Measurements from ENCODE around the gene DNAJC13. TPM values are rescaled to one million over a fixed set of nuclear protein-coding genes. Genes with fewer than 3 reads are reported as not detected.
A peak's percentile ranks its signal among the peaks of the same experiment; 100 is the strongest.

DNAJC13 gene
- total RNA-seq, 1 experiment from 2014 or later = 33.0 TPM

- DNase-seq (ENCODE audit: unreplicated experiment) = no peak
- Mint-ChIP-seq H3K27me3 (ENCODE audit: insufficient read depth, unreplicated experiment) (no peaks in the 10 kb centered on the region), H3K4me1 (ENCODE audit: insufficient read depth, unreplicated experiment) (no peaks in the 10 kb centered on the region), H3K27ac (ENCODE audit: low read depth, unreplicated experiment) (no peak overlapping the region), H3K36me3 (ENCODE audit: insufficient read depth, unreplicated experiment) (peaks cover 92% of the 10 kb centered on the region), H3K9me3 (ENCODE audit: unreplicated experiment) (no peaks in the 10 kb centered on the region), H3K4me3 (ENCODE audit: unreplicated experiment) (no peak overlapping the region)
- BruUV-seq (replicated peaks) = no TSS peak
- ChIA-PET CTCF (interaction anchor here (1.1 to 4.3 kb wide), 4 partner anchors 12 to 120 kb away, joined by 4 to 35 read pairs (median 8); no protein-coding TSS in a partner anchor), POLR2A (no interaction called here)
- TF ChIP-seq CTCF (IDR thresholded peaks at IDR 0.05; ENCODE audit: unreplicated experiment) = no peak
- intact Hi-C loops (cut with micrococcal nuclease) = no loop called here
Measured at GRCh38 chr3:132522353-132522752, 105.1 kb downstream of the DNAJC13 start.

GRCh38 chr3:132530624-132531023 is 113.3 kb downstream of the DNAJC13 start:
- POLR2A ChIA-PET = no interaction called here
- Mint-ChIP-seq H3K27me3 (ENCODE audit: insufficient read depth, unreplicated experiment) (no peaks in the 10 kb centered on the region), H3K4me3 (ENCODE audit: unreplicated experiment) (no peak overlapping the region), H3K9me3 (ENCODE audit: unreplicated experiment) (no peaks in the 10 kb centered on the region), H3K27ac (ENCODE audit: low read depth, unreplicated experiment) (no peak overlapping the region), H3K4me1 (ENCODE audit: insufficient read depth, unreplicated experiment) (no peaks in the 10 kb centered on the region), H3K36me3 (ENCODE audit: insufficient read depth, unreplicated experiment) (peaks cover 77% of the 10 kb centered on the region)
- TF ChIP-seq CTCF (IDR thresholded peaks at IDR 0.05; ENCODE audit: unreplicated experiment) = no peak
- DNase-seq (ENCODE audit: unreplicated experiment) = no peak
- BruUV-seq (replicated peaks) = no TSS peak
- CTCF ChIA-PET = interaction anchor here (0.6 to 6.4 kb wide), 3 partner anchors 9 to 371 kb away, joined by 3 to 41 read pairs (median 3); no protein-coding TSS in a partner anchor
- intact Hi-C loops (cut with micrococcal nuclease) = loop anchor here (10.0 kb wide), 1 partner anchor 176 kb away; no protein-coding TSS in a partner anchor

GRCh38 chr3:132535575-132536441 is 118.5 kb downstream of the DNAJC13 start:
- H3K27me3 Mint-ChIP-seq (ENCODE audit: insufficient read depth, unreplicated experiment) = no peaks in the 10 kb centered on the region
- TF ChIP-seq CTCF (IDR thresholded peaks at IDR 0.05; ENCODE audit: unreplicated experiment) = peak; percentile 50
- POLR2A ChIA-PET = interaction anchor here (0.8 to 1.9 kb wide), 5 partner anchors 101 to 123 kb away, joined by 3 to 5 read pairs (median 4); partner anchors contain the start of gene ACAD11
- BruUV-seq (replicated peaks) = no TSS peak
- H3K36me3 Mint-ChIP-seq (ENCODE audit: insufficient read depth, unreplicated experiment) = peaks cover 49% of the 10 kb centered on the region
- H3K27ac Mint-ChIP-seq (ENCODE audit: low read depth, unreplicated experiment) = no peak overlapping the region
- CTCF ChIA-PET = interaction anchor here (0.5 to 12.1 kb wide), 45 partner anchors 9 to 1771 kb away, joined by 3 to 284 read pairs (median 4); partner anchors contain the start of gene ACKR4
- intact Hi-C loops (cut with micrococcal nuclease) = loop anchor here (1.0 to 10.0 kb wide), 3 partner anchors 106 to 181 kb away; partner anchors contain the start of gene ACAD11
- H3K4me3 Mint-ChIP-seq (ENCODE audit: unreplicated experiment) = no peak overlapping the region
- no peaks in the 10 kb centered on the region for H3K9me3 Mint-ChIP-seq (ENCODE audit: unreplicated experiment)
- DNase-seq (ENCODE audit: unreplicated experiment) = peak; percentile 70
- peaks cover 4% of the 10 kb centered on the region for H3K4me1 Mint-ChIP-seq (ENCODE audit: insufficient read depth, unreplicated experiment)
